Common myeloid progenitor, CD34-positive (primary cell): ENCODE data around the gene CALHM3.

Source experiments
- CTCF ChIA-PET: fragments of 350-600 bp; sonication (Branson Sonifier 250); formaldehyde crosslinking; loops from one replicate; lab custom pipeline; 2021; ENCODE audit warnings: antibody characterized with exemption; lab: Charles Lee
- POLR2A ChIA-PET: fragments of 350-600 bp; sonication (Branson Sonifier 250); formaldehyde crosslinking; loops from one replicate; lab custom pipeline; 2021; ENCODE audit warnings: antibody characterized with exemption; lab: Charles Lee
- DNase-seq, 3 donors: peaks; one replicate each; pipeline versions ENCODE4 v3.0.0 to v3.0.0-alpha.2; 2013
- H3K27ac ChIP-seq, 2 experiments: 1 replicate in 1 of 2; 2 replicates in 1 of 2; pipeline ENCODE4 v1.7.0; 2013; ENCODE audit warnings: inconsistent platforms in 2 of 2, low read length in 2 of 2, mild to moderate bottlenecking in 2 of 2, low read depth in 1 of 2, moderate library complexity in 1 of 2; ENCODE audit not compliant: severe bottlenecking in 2 of 2, insufficient read depth in 1 of 2, poor library complexity in 1 of 2
- H3K27me3 ChIP-seq, 5 experiments: replicated peaks in 2 of 5; 1 replicate in 3 of 5; 2 replicates in 2 of 5; pipeline versions ENCODE4 v1.6.1 to v1.7.0; 2013; ENCODE audit warnings: low read length in 4 of 5, mild to moderate bottlenecking in 2 of 5, moderate library complexity in 2 of 5, inconsistent platforms in 1 of 5; ENCODE audit not compliant: insufficient read depth in 5 of 5, control insufficient read depth in 4 of 5
- H3K36me3 ChIP-seq, 4 experiments: 1 replicate in 2 of 4; 2 replicates in 2 of 4; pipeline versions ENCODE4 v1.6.1 to v1.7.0; 2013; ENCODE audit warnings: low read length in 3 of 4, control low read depth in 1 of 4, mild to moderate bottlenecking in 1 of 4; ENCODE audit not compliant: control insufficient read depth in 4 of 4, insufficient read depth in 4 of 4
- H3K4me1 ChIP-seq, 4 experiments: 1 replicate in 3 of 4; 2 replicates in 1 of 4; pipeline versions ENCODE4 v1.6.1 to v1.7.1; 2013; ENCODE audit warnings: low read length in 3 of 4, mild to moderate bottlenecking in 3 of 4, control low read depth in 1 of 4, inconsistent platforms in 1 of 4, moderate library complexity in 1 of 4; ENCODE audit not compliant: control insufficient read depth in 4 of 4, insufficient read depth in 4 of 4; ENCODE audit errors: control extremely low read depth in 1 of 4
- H3K4me3 ChIP-seq, 7 experiments: 1 replicate in 4 of 7; 2 replicates in 3 of 7; pipeline versions ENCODE4 v1.5.1 to v1.7.0; 2013; ENCODE audit warnings: mild to moderate bottlenecking in 7 of 7, low read length in 6 of 7, moderate library complexity in 6 of 7, inconsistent platforms in 2 of 7, low read depth in 2 of 7, control low read depth in 1 of 7; ENCODE audit not compliant: insufficient read depth in 4 of 7, control insufficient read depth in 1 of 7; ENCODE audit errors: extremely low read depth in 1 of 7
- H3K9me3 ChIP-seq, 5 experiments: 1 replicate in 4 of 5; 2 replicates in 1 of 5; pipeline versions ENCODE4 v1.6.1 to v1.7.1; 2013; ENCODE audit warnings: low read length in 4 of 5, mild to moderate bottlenecking in 2 of 5, inconsistent platforms in 1 of 5, low read depth in 1 of 5, moderate library complexity in 1 of 5; ENCODE audit not compliant: control insufficient read depth in 4 of 5, insufficient read depth in 2 of 5; ENCODE audit errors: control extremely low read depth in 1 of 5
- WGBS: methylation state at CpG from one replicate; pipeline ENCODE4 v1.1.5; 2013; ENCODE audit not compliant: insufficient coverage; 5-methylcytosine and 5-hydroxymethylcytosine counted together

Gene CALHM3

DNA sequence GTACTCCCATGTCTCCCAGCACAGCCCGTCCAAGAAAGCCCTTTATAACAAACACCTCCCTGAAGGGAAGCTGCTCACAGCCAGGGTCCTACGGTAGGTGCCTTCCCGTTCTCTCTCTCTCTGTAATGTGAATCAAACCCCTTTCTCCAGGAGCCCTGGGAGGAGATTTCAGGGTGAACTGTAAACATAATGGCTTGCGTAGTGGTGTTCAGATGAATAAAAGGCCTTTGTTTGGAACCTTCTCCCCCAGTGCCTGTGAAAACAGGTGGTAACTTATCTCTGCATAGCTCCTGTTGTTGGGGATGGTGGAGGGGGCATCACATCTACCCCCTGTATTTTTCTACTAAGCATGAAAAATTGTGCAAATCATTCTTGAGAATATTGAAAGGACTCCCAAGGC is 39.3 kb downstream of the CALHM3 start:
- ChIA-PET CTCF (interaction anchor here (1.4 to 1.5 kb wide), 2 partner anchors 15 to 23 kb away, joined by 4 to 6 read pairs; no protein-coding TSS in a partner anchor), POLR2A (no interaction called here)
- Histone ChIP-seq H3K27me3 (no peaks in the 10 kb centered on the region), H3K27ac (no peak overlapping the region), H3K4me1 (no peaks in the 10 kb centered on the region), H3K4me3 (no peak overlapping the region), H3K9me3 (no peaks in the 10 kb centered on the region), H3K36me3 (peaks cover 23 to 96% (median 77%) of the 10 kb centered on the region in 4 experiments)
- no peak for DNase-seq
- 83% methylated on average over 2 of the region's 4 CpGs for WGBS

DNA sequence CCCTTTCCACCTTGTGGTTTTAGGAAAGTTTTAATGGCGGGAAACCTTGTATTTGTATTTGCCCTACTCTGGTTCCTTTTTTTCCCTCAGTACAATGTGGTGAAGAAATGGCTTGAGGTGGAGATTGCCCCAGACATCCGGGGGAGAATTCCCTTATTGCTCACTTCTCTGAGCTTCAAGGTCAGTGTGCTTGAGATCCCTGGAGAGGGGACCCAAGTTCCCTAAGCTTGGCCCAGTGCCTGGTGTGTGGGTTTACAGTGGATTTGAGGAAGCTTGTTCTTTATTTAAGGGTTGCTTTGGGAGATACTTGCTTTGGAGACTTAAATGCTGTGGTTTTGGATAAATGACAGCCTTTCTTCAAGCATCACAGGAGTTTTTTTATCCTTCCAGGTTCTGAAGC is 45.2 kb downstream of the CALHM3 start:
- H3K27ac ChIP-seq, result no peak overlapping the region
- CTCF ChIA-PET, result interaction anchor here (0.9 to 3.0 kb wide), 3 partner anchors 35 to 52 kb away, joined by 3 to 10 read pairs (median 3); no protein-coding TSS in a partner anchor
- WGBS, result no CpG with 5 or more reads among the region's 2 CpGs

DNA sequence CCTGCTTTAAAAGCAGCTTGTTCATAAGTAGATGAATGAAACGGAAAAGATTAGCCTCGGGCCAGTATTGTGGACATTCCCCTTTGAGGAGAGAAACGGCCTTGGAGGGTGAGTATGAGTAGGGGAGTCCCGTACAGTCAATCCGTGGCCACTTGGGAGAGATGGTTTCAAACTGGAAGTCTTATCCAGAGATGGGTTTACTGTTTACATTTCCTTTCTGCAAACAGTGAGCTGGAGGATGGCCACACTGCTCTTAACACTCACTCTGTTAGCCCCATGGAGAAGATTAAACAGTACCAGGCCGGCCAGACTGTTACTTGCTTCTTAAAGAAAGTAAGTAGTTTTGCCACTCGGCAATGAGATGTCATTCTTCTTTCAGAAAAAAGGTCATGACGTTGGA is 47.1 kb downstream of the CALHM3 start:
- CTCF ChIA-PET, result interaction anchor here (1.4 to 3.0 kb wide), 2 partner anchors 16 to 51 kb away, joined by 4 to 10 read pairs; no protein-coding TSS in a partner anchor
- POLR2A ChIA-PET, result no interaction called here
- Histone ChIP-seq H3K27ac (no peak overlapping the region), H3K4me3 (no peak overlapping the region), H3K27me3 (no peaks in the 10 kb centered on the region), H3K4me1 (peaks cover 0 to 10% (median 3%) of the 10 kb centered on the region in 4 experiments), H3K9me3 (no peaks in the 10 kb centered on the region), H3K36me3 (peaks cover 16 to 80% (median 55%) of the 10 kb centered on the region in 4 experiments)
- 98% methylated on average over 7 of the region's 8 CpGs for WGBS
- no peak for DNase-seq

More for the DNA sequence above, 45.2 kb downstream of the CALHM3 start:
- Histone ChIP-seq H3K4me1 (peaks cover 0 to 9% (median 2%) of the 10 kb centered on the region in 4 experiments), H3K4me3 (no peak overlapping the region), H3K36me3 (peaks cover 11 to 83% (median 59%) of the 10 kb centered on the region in 4 experiments), H3K9me3 (no peaks in the 10 kb centered on the region), H3K27me3 (no peaks in the 10 kb centered on the region)
- POLR2A ChIA-PET, result no interaction called here
- DNase-seq, result no peak

DNA sequence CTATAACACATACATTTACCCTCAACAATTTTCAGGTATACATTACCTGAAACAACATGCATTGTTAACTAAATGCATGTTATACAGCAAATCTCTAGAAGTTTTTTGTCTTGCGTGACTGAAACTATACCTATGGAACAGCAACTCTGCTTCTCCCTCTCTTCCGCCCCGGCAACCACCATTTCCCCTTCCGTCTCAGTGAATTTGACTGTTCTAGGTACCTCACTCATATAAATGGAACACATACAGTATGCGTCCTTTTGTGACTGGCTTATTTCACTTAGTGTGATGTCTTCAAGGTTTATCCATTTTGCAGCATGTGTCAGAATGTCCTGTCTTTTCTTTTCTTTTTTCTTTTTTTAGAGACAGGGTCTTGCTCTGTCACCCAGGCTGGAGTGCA is 49.4 kb downstream of the CALHM3 start:
- WGBS, result 90% methylated on average over 5 of the region's 5 CpGs
- Histone ChIP-seq H3K4me1 (peaks cover 0 to 10% (median 3%) of the 10 kb centered on the region in 4 experiments), H3K27ac (no peak overlapping the region), H3K27me3 (no peaks in the 10 kb centered on the region), H3K9me3 (no peaks in the 10 kb centered on the region), H3K4me3 (no peak overlapping the region), H3K36me3 (peaks cover 25 to 79% (median 51%) of the 10 kb centered on the region in 4 experiments)
- ChIA-PET CTCF (interaction anchor here (1.2 kb wide), 1 partner anchor 13 kb away, joined by 3 read pairs; no protein-coding TSS in a partner anchor), POLR2A (no interaction called here)
- no peak for DNase-seq

DNA sequence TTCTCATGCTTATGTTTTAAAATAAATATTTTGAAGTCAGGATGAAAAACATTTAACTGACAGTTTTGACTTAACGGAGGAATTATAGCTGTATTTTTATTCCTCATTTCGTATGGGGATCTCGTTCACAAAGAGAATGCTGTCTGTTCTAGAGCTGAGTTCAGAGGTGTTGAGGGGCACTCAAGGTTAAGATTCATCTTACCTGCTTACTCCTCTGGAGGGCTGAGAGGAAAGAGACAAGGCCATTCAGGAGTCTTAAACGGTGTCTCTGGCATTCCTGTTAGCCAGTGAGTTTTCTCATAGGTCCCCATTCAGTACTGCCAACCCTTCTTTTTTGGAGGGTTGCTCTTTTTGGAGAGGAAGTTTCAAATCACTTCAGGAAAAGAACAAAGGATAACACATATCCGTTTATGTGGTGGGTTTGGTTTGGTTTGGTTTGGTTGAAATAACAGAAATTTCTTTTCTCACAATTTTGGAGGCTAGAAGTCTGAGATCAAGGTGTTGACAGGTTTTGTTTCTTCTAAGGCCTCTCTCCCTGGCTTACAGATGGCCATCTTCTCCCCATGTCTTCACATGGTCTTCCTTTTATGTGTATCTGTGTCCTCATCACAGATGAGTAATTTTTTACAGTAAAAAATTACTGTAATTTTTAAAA is 49.9 kb downstream of the CALHM3 start:
- no peaks in the 10 kb centered on the region for H3K9me3 ChIP-seq
- H3K36me3 ChIP-seq, result peaks cover 27 to 79% (median 52%) of the 10 kb centered on the region in 4 experiments
- no peaks in the 10 kb centered on the region for H3K27me3 ChIP-seq
- ChIA-PET CTCF (interaction anchor here (1.4 kb wide), 1 partner anchor 56 kb away, joined by 3 read pairs; no protein-coding TSS in a partner anchor), POLR2A (no interaction called here)
- H3K4me3 ChIP-seq, result no peak overlapping the region
- DNase-seq, result no peak
- peaks cover 0 to 10% (median 3%) of the 10 kb centered on the region in 4 experiments for H3K4me1 ChIP-seq
- WGBS, result 48% methylated on average over 4 of the region's 5 CpGs
- H3K27ac ChIP-seq, result no peak overlapping the region

DNA sequence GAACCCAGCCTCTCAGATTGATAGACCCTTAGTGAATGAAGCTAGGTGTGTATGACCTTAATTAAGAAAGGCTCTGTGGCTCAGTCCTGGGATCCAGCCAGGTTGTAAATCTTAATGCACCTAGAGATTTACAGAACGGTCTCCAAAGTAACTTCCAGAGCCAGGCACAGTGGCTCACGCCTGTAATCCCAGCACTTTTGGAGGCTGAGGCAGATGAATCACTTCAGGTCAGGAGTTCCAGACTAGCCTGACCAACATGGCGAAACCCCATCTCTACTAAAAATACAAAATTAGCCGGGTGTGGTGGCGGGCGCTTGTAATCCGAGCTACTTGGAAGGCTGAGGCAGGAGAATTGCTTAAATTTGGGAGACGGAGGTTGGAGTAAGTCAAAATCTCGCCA is 51.2 kb downstream of the CALHM3 start:
- Histone ChIP-seq H3K4me3 (no peak overlapping the region), H3K27me3 (no peaks in the 10 kb centered on the region), H3K27ac (no peak overlapping the region), H3K36me3 (peaks cover 33 to 80% (median 54%) of the 10 kb centered on the region in 4 experiments), H3K4me1 (peaks cover 0 to 10% (median 3%) of the 10 kb centered on the region in 4 experiments), H3K9me3 (no peaks in the 10 kb centered on the region)
- ChIA-PET CTCF (interaction anchor here (0.7 to 1.4 kb wide), 3 partner anchors 18 to 57 kb away, joined by 3 read pairs; no protein-coding TSS in a partner anchor), POLR2A (no interaction called here)
- 95% methylated on average over 8 of the region's 9 CpGs for WGBS
- DNase-seq, result no peak

DNA sequence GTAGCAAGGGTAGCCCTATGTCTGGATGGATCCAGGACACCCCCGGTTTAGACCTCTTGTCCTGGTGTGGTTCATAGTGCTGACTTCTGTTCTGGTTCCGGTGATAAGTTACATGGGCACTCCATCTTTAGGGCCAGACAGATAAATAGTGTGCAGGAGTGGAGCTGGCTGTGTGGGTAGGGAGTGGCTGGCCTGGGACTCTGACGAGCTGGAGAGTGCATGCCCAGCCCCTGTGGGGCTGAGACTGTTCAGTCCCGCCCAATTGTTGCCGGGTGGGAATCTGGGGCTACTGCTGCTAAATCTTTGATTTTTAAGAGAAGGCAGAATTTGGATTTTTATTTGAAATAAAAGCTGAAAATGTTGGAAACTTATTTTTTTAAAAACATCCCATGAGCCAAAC is 55.3 kb downstream of the CALHM3 start:
- no peak overlapping the region for H3K27ac ChIP-seq
- H3K4me3 ChIP-seq, result no peak overlapping the region
- CTCF ChIA-PET, result interaction anchor here (0.8 to 4.4 kb wide), 8 partner anchors 8 to 62 kb away, joined by 3 to 27 read pairs (median 3); no protein-coding TSS in a partner anchor
- POLR2A ChIA-PET, result no interaction called here
- H3K4me1 ChIP-seq, result peaks cover 0 to 3% (median under 1%) of the 10 kb centered on the region in 4 experiments
- DNase-seq, result no peak
- no peaks in the 10 kb centered on the region for H3K27me3 ChIP-seq
- no peaks in the 10 kb centered on the region for H3K9me3 ChIP-seq
- H3K36me3 ChIP-seq, result peaks cover 40 to 79% (median 67%) of the 10 kb centered on the region in 4 experiments
- 93% methylated on average over 3 of the region's 5 CpGs for WGBS
